Measurements from ENCODE around the gene PDE6A. TPM values are rescaled to one million over a fixed set of nuclear protein-coding genes. Genes with fewer than 3 reads are reported as not detected.

Gene PDE6A
- total RNA-seq, 1 experiment from 2014 or later: 2.6 TPM

- POLR2A ChIA-PET: no interaction called here
Observed at GRCh38 chr5:149847611-149848010, 97.0 kb downstream of the PDE6A start.

GRCh38 chr5:149846021-149846420, 98.6 kb downstream of the PDE6A start:
- Histone ChIP-seq H3K9me3 (no peaks in the 10 kb centered on the region), H3K4me1 (no peaks in the 10 kb centered on the region), H3K4me3 (ENCODE audit: low read depth, low read length) (no peak overlapping the region), H3K27me3 (replicated peaks; ENCODE audit: control insufficient read depth, insufficient read depth, low read length) (no peaks in the 10 kb centered on the region), H3K36me3 (ENCODE audit: control insufficient read depth, insufficient read depth, low read length) (no peaks in the 10 kb centered on the region; the same call in 1 of the 2 replicates)
- Mint-ChIP-seq H3K27ac (ENCODE audit: unreplicated experiment) (no peak overlapping the region), H3K9me3 (ENCODE audit: unreplicated experiment) (no peaks in the 10 kb centered on the region), H3K4me1 (ENCODE audit: low read depth, unreplicated experiment) (no peaks in the 10 kb centered on the region), H3K36me3 (ENCODE audit: insufficient read depth, unreplicated experiment) (peaks cover 5% of the 10 kb centered on the region), H3K27me3 (ENCODE audit: insufficient read depth, unreplicated experiment) (no peaks in the 10 kb centered on the region), H3K4me3 (ENCODE audit: unreplicated experiment) (no peak overlapping the region)
- no peak for DNase-seq
- ChIA-PET POLR2A (no interaction called here), CTCF (no interaction called here)
- TF ChIP-seq CTCF (IDR thresholded peaks at IDR 0.05; ENCODE audit: insufficient read depth in 1 of 2, low read depth in 1 of 2, low read length in 1 of 2, severe bottlenecking in 1 of 2, unreplicated experiment in 1 of 2): no peak
- intact Hi-C loops (cut with micrococcal nuclease; ENCODE audit: unreplicated experiment): no loop called here
- BruUV-seq (replicated peaks): no TSS peak

More at GRCh38 chr5:149847611-149848010, 97.0 kb downstream of the PDE6A start:
- BruUV-seq (replicated peaks): no TSS peak
- no peak overlapping the region for H3K27ac Mint-ChIP-seq (ENCODE audit: unreplicated experiment)
- intact Hi-C loops (cut with micrococcal nuclease; ENCODE audit: unreplicated experiment): no loop called here
- no peak for TF ChIP-seq CTCF (IDR thresholded peaks at IDR 0.05; ENCODE audit: insufficient read depth in 1 of 2, low read depth in 1 of 2, low read length in 1 of 2, severe bottlenecking in 1 of 2, unreplicated experiment in 1 of 2)
- H3K36me3 Mint-ChIP-seq (ENCODE audit: insufficient read depth, unreplicated experiment): peaks cover 5% of the 10 kb centered on the region
- no peak overlapping the region for H3K4me3 Mint-ChIP-seq (ENCODE audit: unreplicated experiment)
- no peaks in the 10 kb centered on the region for H3K9me3 Mint-ChIP-seq (ENCODE audit: unreplicated experiment)
- Histone ChIP-seq H3K4me1 (no peaks in the 10 kb centered on the region), H3K36me3 (ENCODE audit: control insufficient read depth, insufficient read depth, low read length) (no peaks in the 10 kb centered on the region; the same call in 1 of the 2 replicates), H3K4me3 (ENCODE audit: low read depth, low read length) (no peak overlapping the region), H3K27me3 (replicated peaks; ENCODE audit: control insufficient read depth, insufficient read depth, low read length) (no peaks in the 10 kb centered on the region), H3K9me3 (no peaks in the 10 kb centered on the region)
- CTCF ChIA-PET: no interaction called here
- no peak for DNase-seq
- H3K4me1 Mint-ChIP-seq (ENCODE audit: low read depth, unreplicated experiment): no peaks in the 10 kb centered on the region
- H3K27me3 Mint-ChIP-seq (ENCODE audit: insufficient read depth, unreplicated experiment): no peaks in the 10 kb centered on the region

- intact Hi-C loops (cut with micrococcal nuclease; ENCODE audit: unreplicated experiment): no loop called here
Observed at GRCh38 chr5:149845601-149846000, 99.0 kb downstream of the PDE6A start.

More at GRCh38 chr5:149845601-149846000, 99.0 kb downstream of the PDE6A start:
- Histone ChIP-seq H3K36me3 (ENCODE audit: control insufficient read depth, insufficient read depth, low read length) (no peaks in the 10 kb centered on the region; the same call in 1 of the 2 replicates), H3K4me3 (ENCODE audit: low read depth, low read length) (no peak overlapping the region), H3K27me3 (replicated peaks; ENCODE audit: control insufficient read depth, insufficient read depth, low read length) (no peaks in the 10 kb centered on the region), H3K9me3 (no peaks in the 10 kb centered on the region), H3K4me1 (no peaks in the 10 kb centered on the region)
- no TSS peak for BruUV-seq (replicated peaks)
- TF ChIP-seq CTCF (IDR thresholded peaks at IDR 0.05; ENCODE audit: insufficient read depth in 1 of 2, low read depth in 1 of 2, low read length in 1 of 2, severe bottlenecking in 1 of 2, unreplicated experiment in 1 of 2): no peak
- ChIA-PET CTCF (no interaction called here), POLR2A (no interaction called here)
- DNase-seq: no peak
- H3K4me1 Mint-ChIP-seq (ENCODE audit: low read depth, unreplicated experiment): no peaks in the 10 kb centered on the region
- H3K27ac Mint-ChIP-seq (ENCODE audit: unreplicated experiment): no peak overlapping the region
- H3K27me3 Mint-ChIP-seq (ENCODE audit: insufficient read depth, unreplicated experiment): no peaks in the 10 kb centered on the region
- peaks cover 5% of the 10 kb centered on the region for H3K36me3 Mint-ChIP-seq (ENCODE audit: insufficient read depth, unreplicated experiment)
- H3K9me3 Mint-ChIP-seq (ENCODE audit: unreplicated experiment): no peaks in the 10 kb centered on the region
- no peak overlapping the region for H3K4me3 Mint-ChIP-seq (ENCODE audit: unreplicated experiment)
